Muscle layer of colon (tissue), 2 donors: Measurements from ENCODE around the gene CDC14A.

ENCODE experiments used
- H3K27ac ChIP-seq: one replicate; pipeline ENCODE4 v1.7.0; 2013; ENCODE audit warnings: low read depth, mild to moderate bottlenecking, low read length, moderate library complexity
- H3K27me3 ChIP-seq, 2 donors: one replicate each; pipeline ENCODE4 v1.7.0; 2013; ENCODE audit warnings: low read length in 2 of 2, mild to moderate bottlenecking in 2 of 2; ENCODE audit not compliant: insufficient read depth in 2 of 2, control insufficient read depth in 1 of 2
- H3K36me3 ChIP-seq: one replicate; pipeline ENCODE4 v1.7.0; 2013; ENCODE audit warnings: mild to moderate bottlenecking, low read length; ENCODE audit not compliant: insufficient read depth
- H3K4me1 ChIP-seq: one replicate; pipeline ENCODE4 v1.7.0; 2013; ENCODE audit warnings: mild to moderate bottlenecking, low read length; ENCODE audit not compliant: insufficient read depth
- H3K4me3 ChIP-seq, 2 donors: one replicate each; pipeline ENCODE4 v1.7.0; 2013; ENCODE audit warnings: low read length in 2 of 2, low read depth in 1 of 2, mild to moderate bottlenecking in 1 of 2, moderate library complexity in 1 of 2
- H3K9ac ChIP-seq: one replicate; pipeline ENCODE4 v1.7.0; 2013; ENCODE audit warnings: low read length
- H3K9me3 ChIP-seq: one replicate; pipeline ENCODE4 v1.7.0; 2013; ENCODE audit warnings: mild to moderate bottlenecking, low read length
- donor health status: abdominal sarcoma.
- donor health status: Adenocarcinoma of cecum.

The CDC14A gene

DNA sequence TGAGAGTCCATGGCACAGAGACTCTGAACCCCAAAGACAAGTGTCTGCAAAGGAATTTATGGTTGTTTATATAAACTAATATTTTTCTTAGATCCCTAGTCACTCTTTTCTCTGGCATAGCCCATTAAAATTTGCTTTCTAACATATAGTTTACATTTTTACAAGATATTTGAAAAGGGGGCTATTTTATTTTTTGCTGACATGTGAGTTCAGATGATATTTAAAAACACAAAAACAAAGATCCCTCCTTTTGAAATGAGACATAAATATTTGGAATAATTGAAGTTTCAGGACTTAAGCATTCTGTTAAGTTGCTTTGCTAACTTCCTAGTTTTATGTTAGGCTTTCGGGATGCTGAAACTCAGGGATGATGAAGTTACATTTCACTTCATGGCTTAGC is 86.1 kb downstream of the CDC14A start:
- Histone ChIP-seq H3K4me3 (no peak overlapping the region), H3K27me3 (no peaks in the 10 kb centered on the region), H3K9me3 (no peaks in the 10 kb centered on the region), H3K27ac (no peak overlapping the region), H3K9ac (no peak overlapping the region), H3K36me3 (no peaks in the 10 kb centered on the region), H3K4me1 (no peaks in the 10 kb centered on the region)

DNA sequence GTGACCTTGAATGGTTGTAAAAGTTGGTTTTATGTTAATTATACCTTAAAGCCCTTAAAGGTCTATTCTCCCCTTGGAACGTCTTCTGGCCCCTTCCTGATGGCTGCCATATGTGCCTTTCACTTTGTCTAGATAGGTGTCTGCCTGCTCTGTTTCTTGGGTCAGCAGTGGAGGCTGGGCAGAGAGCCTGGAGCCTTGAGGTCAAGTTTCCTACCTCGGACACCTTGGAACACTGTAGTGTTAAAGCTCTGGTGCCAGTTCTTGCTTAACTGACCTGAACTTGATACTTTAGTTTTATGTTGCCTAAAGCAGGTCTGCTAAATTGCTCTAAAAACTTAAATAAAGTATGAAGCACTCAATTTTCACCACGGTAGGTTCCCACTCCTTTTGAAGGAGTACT is 86.5 kb downstream of the CDC14A start:
- Histone ChIP-seq H3K4me3 (no peak overlapping the region), H3K4me1 (no peaks in the 10 kb centered on the region), H3K27ac (no peak overlapping the region), H3K9ac (no peak overlapping the region), H3K36me3 (no peaks in the 10 kb centered on the region), H3K27me3 (no peaks in the 10 kb centered on the region), H3K9me3 (no peaks in the 10 kb centered on the region)

DNA sequence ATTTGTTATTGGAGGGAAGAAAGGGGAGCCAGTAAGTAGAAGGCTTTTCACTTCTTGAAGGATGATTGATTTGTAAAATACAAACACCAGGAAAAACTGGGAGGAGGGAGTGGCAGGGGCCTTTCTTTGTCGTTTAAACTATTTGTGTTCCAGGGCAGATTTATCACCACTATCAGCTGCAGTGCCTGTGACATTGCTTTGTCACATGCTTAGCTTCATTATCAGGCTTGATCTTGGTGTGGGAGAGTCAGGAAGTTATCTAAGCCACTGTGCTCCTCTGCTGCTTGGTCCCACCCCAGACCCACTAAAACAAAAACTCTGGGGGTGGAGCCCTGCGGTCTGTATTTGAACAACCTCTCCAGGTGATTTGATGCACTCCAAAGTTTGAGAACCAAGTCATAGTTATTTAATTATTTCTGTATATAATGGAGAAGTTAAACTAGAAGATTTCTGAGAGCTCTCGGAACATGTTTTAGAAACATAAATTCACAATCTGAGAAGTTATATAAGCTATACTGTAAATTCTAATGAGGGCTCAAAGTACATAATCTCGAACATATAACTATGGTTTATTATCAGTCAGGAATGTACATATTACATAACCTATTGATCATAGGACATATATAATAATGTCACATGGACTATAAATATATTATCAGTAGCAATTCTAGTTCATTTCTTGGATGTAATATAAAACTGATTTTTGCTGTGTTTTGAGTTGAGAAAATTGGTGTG is 87.9 kb downstream of the CDC14A start:
- Histone ChIP-seq H3K36me3 (no peaks in the 10 kb centered on the region), H3K9ac (no peak overlapping the region), H3K4me1 (peaks cover 9% of the 10 kb centered on the region), H3K4me3 (no peak overlapping the region), H3K27me3 (no peaks in the 10 kb centered on the region), H3K9me3 (no peaks in the 10 kb centered on the region), H3K27ac (no peak overlapping the region)

DNA sequence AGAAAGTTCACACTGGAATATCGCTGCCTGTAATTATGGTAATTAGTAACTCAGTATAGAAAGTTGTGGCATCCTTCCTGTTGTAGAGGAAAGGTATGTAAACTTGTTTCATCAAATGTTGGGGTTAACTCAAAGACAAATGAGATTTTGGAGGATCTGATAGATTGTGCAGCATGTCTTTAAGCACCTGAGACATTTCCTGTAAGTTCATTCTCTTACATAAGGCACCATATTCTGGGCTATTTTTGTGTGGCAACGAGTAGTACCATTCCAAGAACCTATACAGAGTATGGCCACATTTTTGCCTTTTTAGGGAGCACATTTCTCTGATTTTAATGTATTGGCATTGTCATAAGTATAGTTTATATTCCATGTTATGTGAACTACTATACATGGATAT is 88.8 kb downstream of the CDC14A start:
- H3K9me3 ChIP-seq: no peaks in the 10 kb centered on the region
- H3K27me3 ChIP-seq: no peaks in the 10 kb centered on the region
- no peak overlapping the region for H3K27ac ChIP-seq
- H3K36me3 ChIP-seq: no peaks in the 10 kb centered on the region
- H3K9ac ChIP-seq: no peak overlapping the region
- peaks cover 9% of the 10 kb centered on the region for H3K4me1 ChIP-seq
- H3K4me3 ChIP-seq: no peak overlapping the region

DNA sequence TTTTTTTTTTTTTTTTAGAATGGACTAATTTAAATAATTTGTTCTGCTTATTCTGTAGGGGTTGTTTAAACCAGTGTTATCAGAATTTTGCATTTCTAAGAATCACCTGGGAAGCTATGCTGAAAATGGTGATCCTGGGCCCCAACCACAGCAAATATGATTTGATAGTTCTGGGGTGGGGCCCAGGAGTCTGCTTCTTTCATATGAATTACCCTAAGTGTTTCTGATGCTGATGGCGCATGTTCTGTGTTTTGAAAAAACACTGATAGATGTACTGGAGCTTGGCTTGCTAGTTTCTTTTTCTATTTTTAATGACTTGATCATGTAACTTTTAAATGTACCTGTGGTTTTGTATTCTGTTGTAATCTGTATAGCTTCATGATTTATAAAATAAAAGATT is 89.3 kb downstream of the CDC14A start:
- no peak overlapping the region for H3K9ac ChIP-seq
- peaks cover 9% of the 10 kb centered on the region for H3K4me1 ChIP-seq
- no peaks in the 10 kb centered on the region for H3K27me3 ChIP-seq
- H3K4me3 ChIP-seq: no peak overlapping the region
- H3K36me3 ChIP-seq: no peaks in the 10 kb centered on the region
- H3K9me3 ChIP-seq: no peaks in the 10 kb centered on the region
- no peak overlapping the region for H3K27ac ChIP-seq

DNA sequence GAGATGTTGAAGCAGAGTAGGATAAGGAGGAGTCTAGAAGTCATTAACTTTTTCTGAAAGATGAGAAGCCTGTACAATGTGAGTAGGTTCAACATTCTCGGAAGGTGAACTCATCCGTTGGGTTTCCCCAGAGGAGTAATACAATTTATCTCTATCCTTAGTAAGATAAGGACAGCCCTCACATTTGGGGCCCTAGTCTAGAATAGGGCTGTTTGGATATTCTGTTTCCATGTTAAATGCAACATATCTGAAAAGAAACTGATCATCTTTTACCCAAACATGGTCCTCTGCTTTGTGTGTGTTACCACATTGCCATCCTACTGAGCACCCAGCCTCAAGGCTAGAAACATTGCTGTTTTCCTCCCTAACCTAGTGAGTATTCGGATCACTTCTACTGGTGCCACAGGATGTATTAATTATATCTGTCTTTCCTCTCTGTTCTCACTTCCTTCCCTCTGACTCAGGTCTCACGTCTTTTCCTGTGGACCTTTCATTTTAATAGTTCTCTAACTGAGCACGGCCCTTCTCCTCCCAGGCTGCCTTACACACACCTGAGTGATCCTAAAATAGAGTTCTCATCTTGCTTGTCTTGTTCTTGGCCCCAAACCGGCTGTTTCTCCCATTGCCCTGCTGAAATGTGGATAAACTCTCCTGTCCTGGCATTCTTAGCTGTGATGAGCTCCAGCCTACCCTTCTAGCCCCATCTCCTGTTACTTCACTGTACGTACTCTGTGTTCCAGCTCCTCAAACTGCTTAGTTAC is 91.7 kb downstream of the CDC14A start:
- peaks cover 9% of the 10 kb centered on the region for H3K4me1 ChIP-seq
- H3K27ac ChIP-seq: peak overlapping the region; percentile 60
- H3K36me3 ChIP-seq: no peaks in the 10 kb centered on the region
- no peaks in the 10 kb centered on the region for H3K27me3 ChIP-seq
- H3K9ac ChIP-seq: no peak overlapping the region
- no peak overlapping the region for H3K4me3 ChIP-seq
- H3K9me3 ChIP-seq: no peaks in the 10 kb centered on the region

DNA sequence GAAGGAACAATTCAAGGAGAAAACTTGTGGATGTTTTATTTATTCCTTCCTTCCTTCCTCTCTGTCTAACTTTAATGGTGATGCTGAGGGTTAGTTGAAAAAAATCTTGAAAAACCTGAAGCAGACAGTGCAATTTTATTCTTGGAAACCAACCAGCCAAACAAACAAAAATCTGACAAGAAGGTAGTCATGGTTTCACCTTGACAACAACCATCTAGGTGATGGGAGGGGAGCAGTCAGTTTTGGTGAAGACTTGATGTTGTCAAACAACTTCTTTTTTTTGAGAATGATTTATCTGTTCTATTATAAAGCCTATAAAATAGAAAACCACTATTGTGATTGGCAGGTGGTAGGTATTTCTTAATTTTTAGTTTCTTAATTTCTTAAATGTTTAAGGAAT is 93.3 kb downstream of the CDC14A start:
- Histone ChIP-seq H3K27me3 (no peaks in the 10 kb centered on the region), H3K36me3 (no peaks in the 10 kb centered on the region), H3K4me3 (no peak overlapping the region), H3K27ac (no peak overlapping the region), H3K4me1 (peaks cover 9% of the 10 kb centered on the region), H3K9ac (no peak overlapping the region), H3K9me3 (no peaks in the 10 kb centered on the region)

DNA sequence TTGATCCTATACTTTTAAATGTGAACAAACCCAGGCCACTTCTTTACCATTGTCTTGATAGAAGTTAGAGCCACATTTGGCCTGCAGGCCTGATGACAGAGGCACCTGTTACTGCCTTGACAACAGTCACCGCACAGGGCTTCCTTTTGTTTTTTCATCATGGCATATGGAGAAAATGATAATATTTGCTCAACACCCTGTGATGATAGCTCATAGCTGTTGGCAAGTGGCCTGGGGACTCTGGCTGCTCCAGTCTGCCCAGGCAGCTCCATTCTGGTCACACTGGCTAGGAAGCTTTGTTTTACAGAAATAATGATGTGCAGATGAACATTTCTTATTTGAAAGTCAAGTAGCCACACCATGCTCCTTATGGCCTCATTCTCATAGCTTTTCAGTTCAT is 96.1 kb downstream of the CDC14A start:
- Histone ChIP-seq H3K36me3 (no peaks in the 10 kb centered on the region), H3K4me3 (no peak overlapping the region), H3K9ac (no peak overlapping the region), H3K9me3 (no peaks in the 10 kb centered on the region), H3K27me3 (no peaks in the 10 kb centered on the region), H3K4me1 (peaks cover 9% of the 10 kb centered on the region), H3K27ac (no peak overlapping the region)

DNA sequence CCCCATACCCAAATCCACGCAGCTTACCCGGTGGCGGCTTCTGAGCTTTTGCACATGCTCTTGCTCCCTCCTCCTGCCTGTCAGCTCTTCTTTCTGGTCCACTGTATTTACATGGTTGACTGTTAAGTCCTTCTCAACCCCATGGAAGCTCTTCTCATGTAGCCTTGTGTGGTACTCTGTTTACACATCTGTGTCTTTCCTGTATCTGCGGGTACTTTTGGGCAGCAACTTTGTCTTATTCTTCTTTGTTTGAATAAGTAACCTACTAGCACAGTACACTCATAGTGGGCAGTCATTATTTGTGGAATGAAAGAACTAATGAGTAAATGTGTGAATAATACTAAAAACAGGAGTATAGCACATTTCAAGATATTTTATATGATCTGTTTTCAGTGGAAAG is 97.2 kb downstream of the CDC14A start:
- Histone ChIP-seq H3K27me3 (no peaks in the 10 kb centered on the region), H3K9me3 (no peaks in the 10 kb centered on the region), H3K36me3 (no peaks in the 10 kb centered on the region), H3K9ac (no peak overlapping the region), H3K27ac (no peak overlapping the region), H3K4me3 (no peak overlapping the region), H3K4me1 (peaks cover 4% of the 10 kb centered on the region)

DNA sequence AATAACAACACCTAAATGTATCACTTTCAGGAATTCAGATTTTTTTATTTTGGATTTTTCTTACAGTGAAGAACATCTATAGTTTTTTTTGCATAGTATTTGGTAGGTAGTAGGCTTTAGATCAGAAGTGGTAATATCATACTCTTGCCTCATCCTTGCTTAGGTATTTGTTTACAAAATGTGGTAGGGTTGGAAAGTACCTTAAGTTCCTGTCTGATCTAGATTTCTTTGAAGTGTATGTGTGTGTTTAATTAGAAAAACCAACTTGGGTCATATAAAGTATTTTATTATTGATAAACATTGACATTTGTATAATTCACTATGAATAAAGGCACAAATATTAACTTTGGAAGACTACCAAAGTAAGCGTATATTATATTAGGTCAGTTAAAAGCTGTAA is 100.3 kb downstream of the CDC14A start:
- Histone ChIP-seq H3K27ac (no peak overlapping the region), H3K27me3 (no peaks in the 10 kb centered on the region), H3K9me3 (no peaks in the 10 kb centered on the region), H3K4me3 (no peak overlapping the region), H3K9ac (no peak overlapping the region), H3K36me3 (no peaks in the 10 kb centered on the region), H3K4me1 (no peaks in the 10 kb centered on the region)

DNA sequence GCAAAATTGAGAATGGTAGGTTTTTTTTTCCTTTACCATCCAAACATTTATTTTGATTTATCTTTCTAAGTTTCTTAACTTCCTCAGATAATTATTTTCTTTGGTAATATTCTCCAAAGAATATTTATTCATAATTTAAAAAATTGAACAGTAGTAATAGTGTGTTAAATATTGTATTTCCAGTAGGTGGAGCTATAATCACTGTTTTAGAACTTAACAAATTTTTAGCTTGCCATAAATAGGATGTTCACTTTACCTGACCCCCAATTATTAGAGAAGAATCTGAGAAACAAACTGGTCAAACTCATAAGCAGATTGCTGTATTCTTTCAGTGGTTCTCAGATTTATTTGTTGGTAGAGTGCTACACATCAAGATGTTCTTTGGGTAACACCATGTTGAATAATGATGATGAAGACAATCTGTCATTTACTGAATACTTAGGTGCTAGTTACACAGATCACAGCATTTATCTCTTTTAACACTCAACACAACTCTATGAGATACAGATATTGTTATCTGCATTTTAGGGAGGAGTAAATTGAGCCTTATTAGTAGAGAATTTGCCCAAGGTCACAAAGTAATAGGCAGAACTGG is 103.3 kb downstream of the CDC14A start:
- no peaks in the 10 kb centered on the region for H3K36me3 ChIP-seq
- no peaks in the 10 kb centered on the region for H3K9me3 ChIP-seq
- H3K9ac ChIP-seq: no peak overlapping the region
- no peaks in the 10 kb centered on the region for H3K27me3 ChIP-seq
- H3K4me3 ChIP-seq: no peak overlapping the region
- H3K27ac ChIP-seq: no peak overlapping the region
- H3K4me1 ChIP-seq: peaks cover 11% of the 10 kb centered on the region
